ENCODE results near the gene ADARB1. TPM values are rescaled to one million over a fixed set of nuclear protein-coding genes. Genes with fewer than 3 reads are reported as not detected.

Gene ADARB1
- total RNA-seq, 1 experiment from 2014 or later: 12.1 TPM

- no peak overlapping the region for H2AFZ ChIP-seq
- ChIA-PET POLR2A (ENCODE audit: unreplicated experiment) (interaction anchor here (0.6 kb wide), 1 partner anchor 627 kb away, joined by 3 read pairs; no protein-coding TSS in a partner anchor), CTCF (no interaction called here)
- H3K27ac ChIP-seq: no peak overlapping the region
- BruUV-seq (replicated peaks): no TSS peak
- no peaks in the 10 kb centered on the region for H3K27me3 ChIP-seq (ENCODE audit: insufficient read depth, low read depth)
- no peak for DNase-seq
- intact Hi-C loops (cut with micrococcal nuclease; ENCODE audit: unreplicated experiment): no loop called here
- H3K9me3 ChIP-seq (ENCODE audit: insufficient read depth, low read depth): no peaks in the 10 kb centered on the region
- no peaks in the 10 kb centered on the region for H3K36me3 ChIP-seq (ENCODE audit: low read depth)
- no peak for TF ChIP-seq EZH2 (IDR thresholded peaks at IDR 0.05; ENCODE audit: low read depth)
- no peak for TF ChIP-seq CTCF (conservative IDR thresholded peaks at IDR 0.05)
- no peaks in the 10 kb centered on the region for H3K4me1 ChIP-seq (replicated peaks; ENCODE audit: insufficient read depth)
- no peaks in the 10 kb centered on the region for H3K79me2 ChIP-seq (ENCODE audit: low read depth)
- H3K4me3 ChIP-seq: no peak overlapping the region
- H4K20me1 ChIP-seq (ENCODE audit: insufficient read depth): no peaks in the 10 kb centered on the region
- no peak overlapping the region for H3K4me2 ChIP-seq
- H3K9me2 ChIP-seq (ENCODE audit: insufficient read depth): no peaks in the 10 kb centered on the region
- H3F3A ChIP-seq (ENCODE audit: insufficient read depth, low read depth): no peaks in the 10 kb centered on the region
Observed at GRCh38 chr21:45202344-45202743, 128.0 kb downstream of the ADARB1 start.

GRCh38 chr21:45202889-45203288, 128.5 kb downstream of the ADARB1 start:
- H3K36me3 ChIP-seq (ENCODE audit: low read depth): no peaks in the 10 kb centered on the region
- H3K27me3 ChIP-seq (ENCODE audit: insufficient read depth, low read depth): no peaks in the 10 kb centered on the region
- POLR2A ChIA-PET (ENCODE audit: unreplicated experiment): no interaction called here
- H4K20me1 ChIP-seq (ENCODE audit: insufficient read depth): no peaks in the 10 kb centered on the region
- H3F3A ChIP-seq (ENCODE audit: insufficient read depth, low read depth): no peaks in the 10 kb centered on the region
- CTCF ChIA-PET: no interaction called here
- no peak overlapping the region for H3K4me3 ChIP-seq
- H2AFZ ChIP-seq: no peak overlapping the region
- H3K4me1 ChIP-seq (replicated peaks; ENCODE audit: insufficient read depth): no peaks in the 10 kb centered on the region
- no peak for TF ChIP-seq EZH2 (IDR thresholded peaks at IDR 0.05; ENCODE audit: low read depth)
- no peak for TF ChIP-seq CTCF (conservative IDR thresholded peaks at IDR 0.05)
- H3K27ac ChIP-seq: no peak overlapping the region
- no peaks in the 10 kb centered on the region for H3K9me2 ChIP-seq (ENCODE audit: insufficient read depth)
- no peaks in the 10 kb centered on the region for H3K79me2 ChIP-seq (ENCODE audit: low read depth)
- no peaks in the 10 kb centered on the region for H3K9me3 ChIP-seq (ENCODE audit: insufficient read depth, low read depth)
- intact Hi-C loops (cut with micrococcal nuclease; ENCODE audit: unreplicated experiment): no loop called here
- no peak overlapping the region for H3K4me2 ChIP-seq
- DNase-seq: no peak
- no TSS peak for BruUV-seq (replicated peaks)

- Histone ChIP-seq H3K4me3 (no peak overlapping the region), H3K9me3 (ENCODE audit: insufficient read depth, low read depth) (no peaks in the 10 kb centered on the region), H4K20me1 (ENCODE audit: insufficient read depth) (no peaks in the 10 kb centered on the region), H3K9me2 (ENCODE audit: insufficient read depth) (no peaks in the 10 kb centered on the region), H3K79me2 (ENCODE audit: low read depth) (no peaks in the 10 kb centered on the region), H3K27me3 (ENCODE audit: insufficient read depth, low read depth) (no peaks in the 10 kb centered on the region), H3K36me3 (ENCODE audit: low read depth) (no peaks in the 10 kb centered on the region), H3K27ac (no peak overlapping the region), H3K4me1 (replicated peaks; ENCODE audit: insufficient read depth) (no peaks in the 10 kb centered on the region), H3K4me2 (no peak overlapping the region), H3F3A (ENCODE audit: insufficient read depth, low read depth) (no peaks in the 10 kb centered on the region), H2AFZ (no peak overlapping the region)
- no peak for TF ChIP-seq EZH2 (IDR thresholded peaks at IDR 0.05; ENCODE audit: low read depth)
- TF ChIP-seq CTCF (conservative IDR thresholded peaks at IDR 0.05): no peak
- BruUV-seq (replicated peaks): no TSS peak
- intact Hi-C loops (cut with micrococcal nuclease; ENCODE audit: unreplicated experiment): no loop called here
- ChIA-PET POLR2A (ENCODE audit: unreplicated experiment) (no interaction called here), CTCF (interaction anchor here (0.9 kb wide), 1 partner anchor 330 kb away, joined by 3 read pairs; no protein-coding TSS in a partner anchor)
- DNase-seq: no peak
Observed at GRCh38 chr21:45203983-45204382, 129.6 kb downstream of the ADARB1 start.
